Fibroblast of villous mesenchyme (primary cell): ENCODE data around the gene STK32C. TPM values are rescaled to one million over a fixed set of nuclear protein-coding genes. Genes with fewer than 3 reads are reported as not detected.
"Not testable (repeated sequence)": the region's sequence is repeated elsewhere in the genome, so short reads cannot be mapped to it uniquely, and the experiment has no call there.

Experiments
- DNase-seq: peaks from one replicate; pipeline ENCODE4 v3.0.0-alpha.2; 2010; ENCODE audit warnings: low read depth
- H3K4me3 ChIP-seq: 2 replicates; pipeline ENCODE4 v1.5.1; 2011; ENCODE audit warnings: low read depth, mild to moderate bottlenecking, low read length
- total RNA-seq: library from RNA; depleted of rRNA; stranded (reverse); fragments of >200 nt; gene quantifications from 2 replicates; pipeline ENCODE4 v1.2.3, GENCODE V29; 2012
- TF ChIP-seq, protein P1 (sequence below): IDR thresholded peaks from 2 replicates; pipeline ENCODE4 v1.5.1; 2012; ENCODE audit warnings: low read depth, mild to moderate bottlenecking, low read length; ENCODE audit not compliant: insufficient read depth

Gene STK32C
- total RNA-seq, 1 donor, result 8.6 TPM

GRCh38 chr10:132225073-132225848 lies 82.5 kb downstream of the STK32C start:
- DNase-seq, result no peak
- TF ChIP-seq, protein P1, sequence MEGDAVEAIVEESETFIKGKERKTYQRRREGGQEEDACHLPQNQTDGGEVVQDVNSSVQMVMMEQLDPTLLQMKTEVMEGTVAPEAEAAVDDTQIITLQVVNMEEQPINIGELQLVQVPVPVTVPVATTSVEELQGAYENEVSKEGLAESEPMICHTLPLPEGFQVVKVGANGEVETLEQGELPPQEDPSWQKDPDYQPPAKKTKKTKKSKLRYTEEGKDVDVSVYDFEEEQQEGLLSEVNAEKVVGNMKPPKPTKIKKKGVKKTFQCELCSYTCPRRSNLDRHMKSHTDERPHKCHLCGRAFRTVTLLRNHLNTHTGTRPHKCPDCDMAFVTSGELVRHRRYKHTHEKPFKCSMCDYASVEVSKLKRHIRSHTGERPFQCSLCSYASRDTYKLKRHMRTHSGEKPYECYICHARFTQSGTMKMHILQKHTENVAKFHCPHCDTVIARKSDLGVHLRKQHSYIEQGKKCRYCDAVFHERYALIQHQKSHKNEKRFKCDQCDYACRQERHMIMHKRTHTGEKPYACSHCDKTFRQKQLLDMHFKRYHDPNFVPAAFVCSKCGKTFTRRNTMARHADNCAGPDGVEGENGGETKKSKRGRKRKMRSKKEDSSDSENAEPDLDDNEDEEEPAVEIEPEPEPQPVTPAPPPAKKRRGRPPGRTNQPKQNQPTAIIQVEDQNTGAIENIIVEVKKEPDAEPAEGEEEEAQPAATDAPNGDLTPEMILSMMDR, result no peak
- no peak overlapping the region for H3K4me3 ChIP-seq

GRCh38 chr10:132224343-132225072 lies 83.2 kb downstream of the STK32C start:
- no peak for DNase-seq
- TF ChIP-seq, protein P1, result no peak
- H3K4me3 ChIP-seq, result no peak overlapping the region

DNA sequence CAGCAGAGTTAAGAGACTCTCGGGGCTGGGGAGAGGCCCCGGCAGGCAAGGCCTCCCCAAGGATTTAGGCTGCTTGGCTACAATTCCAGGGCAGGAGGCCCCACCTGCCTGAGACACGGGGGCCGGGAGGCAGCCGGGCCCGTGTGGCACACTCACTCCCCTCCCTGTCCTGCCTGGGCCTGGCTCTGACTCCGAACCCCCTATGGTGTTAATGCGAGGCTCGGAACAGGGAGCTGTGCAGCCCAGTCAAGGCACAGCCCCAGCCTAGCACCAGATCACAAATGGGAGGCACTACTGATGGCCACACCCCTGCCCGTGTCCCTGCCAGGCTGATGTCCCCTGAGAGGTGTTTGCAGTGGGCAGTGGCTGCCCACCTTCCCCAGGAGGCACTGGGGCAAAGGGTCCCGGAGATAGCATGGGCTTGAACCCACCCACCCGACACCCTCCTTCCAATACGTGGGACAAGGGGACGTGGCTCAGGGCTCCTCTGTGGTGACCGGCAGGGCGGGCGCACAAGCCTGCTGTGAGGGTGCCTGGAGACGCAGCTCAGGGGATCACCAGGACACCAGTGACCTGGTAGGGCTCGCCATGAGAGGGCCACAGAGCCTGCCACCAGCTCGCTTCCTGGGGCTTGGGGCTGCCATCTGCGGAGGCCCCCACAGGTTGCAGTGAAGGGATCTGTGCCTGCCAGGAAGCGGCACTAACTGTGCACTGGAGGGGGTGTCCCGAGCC lies 84.0 kb downstream of the STK32C start:
- H3K4me3 ChIP-seq, result no peak overlapping the region
- TF ChIP-seq, protein P1, result no peak
- DNase-seq, result no peak

GRCh38 chr10:132223156-132223590 lies 84.6 kb downstream of the STK32C start:
- no peak overlapping the region for H3K4me3 ChIP-seq
- TF ChIP-seq, protein P1, result peak; percentile 98
- DNase-seq, result peak; percentile 75

DNA sequence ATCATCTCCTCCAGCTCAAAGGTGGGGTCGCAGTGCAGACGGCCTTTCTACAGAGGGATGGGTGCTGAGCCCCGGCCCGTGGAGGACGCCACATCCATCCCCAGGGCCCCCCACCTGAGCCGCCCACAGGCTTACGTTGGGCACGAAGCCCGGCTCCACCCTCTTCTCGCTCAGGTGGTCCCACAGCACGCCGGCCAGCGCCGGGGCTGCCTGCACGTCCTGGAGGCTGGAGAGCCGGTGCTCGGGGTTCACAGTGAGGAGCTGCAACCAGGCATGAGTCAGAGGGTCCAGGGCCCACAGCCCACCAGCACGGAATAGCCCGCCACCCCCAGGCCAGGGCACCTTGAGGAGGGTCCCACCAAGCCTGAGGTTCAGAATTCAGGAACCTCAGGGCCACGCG lies 85.0 kb downstream of the STK32C start:
- H3K4me3 ChIP-seq, result no peak overlapping the region
- TF ChIP-seq, protein P1, result no peak
- no peak for DNase-seq

GRCh38 chr10:132220996-132221395 lies 86.8 kb downstream of the STK32C start:
- not testable (repeated sequence) for DNase-seq, H3K4me3 ChIP-seq

- DNase-seq, result no peak
- TF ChIP-seq, protein P1, result no peak
- H3K4me3 ChIP-seq, result no peak overlapping the region
These were observed 87.7 kb downstream of the STK32C start for GRCh38 chr10:132220061-132220460.
